GM21737 (cell line): ENCODE measurements around the gene SOX5.
"Not testable (repeated sequence)": the region's sequence is repeated elsewhere in the genome, so short reads cannot be mapped to it uniquely, and the experiment has no call there.

Source experiments
- ATAC-seq: cut with Tn5 transposase; IDR thresholded peaks from one replicate; pipeline ENCODE4 v1.9.1; 2021; ENCODE audit warnings: mild to moderate bottlenecking, moderate library complexity; ENCODE audit not compliant: unreplicated experiment

SOX5 gene

GRCh38 chr12:23843958-23844357, 105.5 kb downstream of the SOX5 start:
- ATAC-seq: no peak

- no peak for ATAC-seq
Observed at GRCh38 chr12:23834076-23834475, 115.4 kb downstream of the SOX5 start.

GRCh38 chr12:23831739-23832138, 117.7 kb downstream of the SOX5 start:
- no peak for ATAC-seq

- no peak for ATAC-seq
Observed at GRCh38 chr12:23830210-23830609, 119.3 kb downstream of the SOX5 start.

GRCh38 chr12:23827353-23827752, 122.1 kb downstream of the SOX5 start:
- ATAC-seq: no peak

GRCh38 chr12:23825124-23825523, 124.3 kb downstream of the SOX5 start:
- not testable (repeated sequence) for ATAC-seq

- no peak for ATAC-seq
Observed at GRCh38 chr12:23824358-23824757, 125.1 kb downstream of the SOX5 start.

GRCh38 chr12:23822883-23823282, 126.6 kb downstream of the SOX5 start:
- not testable (repeated sequence) for ATAC-seq

- ATAC-seq: no peak
Observed at GRCh38 chr12:23817345-23817744, 132.1 kb downstream of the SOX5 start.

- no peak for ATAC-seq
Observed at GRCh38 chr12:23816394-23816851, 133.0 kb downstream of the SOX5 start.

- no peak for ATAC-seq
Observed at GRCh38 chr12:23815810-23816209, 133.7 kb downstream of the SOX5 start.

- ATAC-seq: no peak
Observed at GRCh38 chr12:23813206-23813605, 136.3 kb downstream of the SOX5 start.

- no peak for ATAC-seq
Observed at GRCh38 chr12:23810329-23810902, 139.1 kb downstream of the SOX5 start.

GRCh38 chr12:23803540-23803939, 145.9 kb downstream of the SOX5 start:
- ATAC-seq: no peak

- no peak for ATAC-seq
Observed at GRCh38 chr12:23795494-23795893, 154.0 kb downstream of the SOX5 start.

- ATAC-seq: no peak
Observed at GRCh38 chr12:23781118-23781517, 168.4 kb downstream of the SOX5 start.

GRCh38 chr12:23775208-23775607, 174.3 kb downstream of the SOX5 start:
- no peak for ATAC-seq

GRCh38 chr12:23771240-23771949, 178.1 kb downstream of the SOX5 start:
- no peak for ATAC-seq

GRCh38 chr12:23770202-23770938, 179.1 kb downstream of the SOX5 start:
- ATAC-seq: no peak

- no peak for ATAC-seq
Observed at GRCh38 chr12:23767834-23768233, 181.6 kb downstream of the SOX5 start.

GRCh38 chr12:23763724-23764123, 185.7 kb downstream of the SOX5 start:
- ATAC-seq: no peak

- no peak for ATAC-seq
Observed at GRCh38 chr12:23760495-23760894, 189.0 kb downstream of the SOX5 start.
